Mucosa of descending colon (tissue), 3 donors: ENCODE measurements around the gene MBNL1. TPM values are rescaled to one million over a fixed set of nuclear protein-coding genes. Genes with fewer than 3 reads are reported as not detected.
A peak's percentile ranks its signal among the peaks of the same experiment; 100 is the strongest.

Experiments used
- ATAC-seq: fragments of 200-7000 bp; cut with Tn5 transposase; one replicate; pipeline ENCODE4 v1.9.1; 2020; ENCODE audit warnings: mild to moderate bottlenecking, moderate library complexity
- DNase-seq, 3 donors: peaks; one replicate each; pipeline ENCODE4 v3.0.0-alpha.2; 2020
- H3K36me3 ChIP-seq: fragments of 200-600 bp; one replicate; pipeline ENCODE4 v1.8.0; 2021; ENCODE audit warnings: low read depth, mild to moderate bottlenecking
- H3K4me1 ChIP-seq: fragments of 200-600 bp; one replicate; pipeline ENCODE4 v1.8.0; 2021; ENCODE audit warnings: low read depth, mild to moderate bottlenecking
- H3K4me3 ChIP-seq: fragments of 200-600 bp; one replicate; pipeline ENCODE4 v1.8.0; 2021; ENCODE audit warnings: mild to moderate bottlenecking
- H3K9me3 ChIP-seq: fragments of 200-600 bp; one replicate; pipeline ENCODE4 v1.8.0; 2021; ENCODE audit warnings: mild to moderate bottlenecking
- CTCF ChIP-seq: fragments of 200-600 bp; IDR thresholded peaks from one replicate; pipeline ENCODE4 v1.8.0; 2022; ENCODE audit warnings: antibody characterized with exemption, mild to moderate bottlenecking
- intact Hi-C, 2 donors: fragments of 100-400 bp; cut with DNase I in 1 of 2; cut with micrococcal nuclease in 1 of 2; formaldehyde crosslinking; loops; one replicate each; pipeline versions ENCODE4 v1.11.0 to v1.11.1; 2022; cut with DNase I, micrococcal nuclease
- total RNA-seq, 3 donors: library from RNA; stranded (reverse); fragmentation: NEBNext Ultra II Directional in 2 of 3; extraction: Animal tissue kit (Norgen Biotek cat#: 25700) in 2 of 3; gene quantifications; one replicate each; pipeline versions ENCODE4 v1.2.1 to v1.2.4, GENCODE V29; 2021 to 2023
- donor health status: DM: no; HTN: no; CAD: no; lungs with moderate emphysema.
- donor health status: DM: no; HTN: no; CAD: no.
- donor health status: DM: no; HTN: yes; CAD: no.

MBNL1 gene
- total RNA-seq, 3 donors from 2014 or later, result 184 to 381 (median 215) TPM

- intact Hi-C loops, result no loop called here
- no peak for ATAC-seq
These were observed 8.5 kb downstream of the MBNL1 start for GRCh38 chr3:152277198-152277597.

GRCh38 chr3:152278756-152279427, 10.2 kb downstream of the MBNL1 start:
- Histone ChIP-seq H3K4me3 (no peak overlapping the region), H3K36me3 (no peaks in the 10 kb centered on the region), H3K4me1 (peaks cover 29% of the 10 kb centered on the region), H3K9me3 (no peaks in the 10 kb centered on the region)
- ATAC-seq (no peak), DNase-seq (no peak)
- intact Hi-C loops, result no loop called here
- no peak for TF ChIP-seq CTCF

More at GRCh38 chr3:152277198-152277597, 8.5 kb downstream of the MBNL1 start:
- no peaks in the 10 kb centered on the region for H3K36me3 ChIP-seq
- no peaks in the 10 kb centered on the region for H3K9me3 ChIP-seq
- peaks cover 30% of the 10 kb centered on the region for H3K4me1 ChIP-seq
- no peak for DNase-seq
- no peak for TF ChIP-seq CTCF
- no peak overlapping the region for H3K4me3 ChIP-seq

- Histone ChIP-seq H3K36me3 (no peaks in the 10 kb centered on the region), H3K9me3 (no peaks in the 10 kb centered on the region), H3K4me3 (no peak overlapping the region), H3K4me1 (peaks cover 33% of the 10 kb centered on the region)
- TF ChIP-seq CTCF, result no peak
- intact Hi-C loops, result no loop called here
- ATAC-seq (no peak), DNase-seq (no peak)
These were observed 10.8 kb downstream of the MBNL1 start for GRCh38 chr3:152279479-152279878.

GRCh38 chr3:152280539-152280938, 11.8 kb downstream of the MBNL1 start:
- Histone ChIP-seq H3K9me3 (no peaks in the 10 kb centered on the region), H3K36me3 (no peaks in the 10 kb centered on the region), H3K4me3 (no peak overlapping the region), H3K4me1 (peaks cover 29% of the 10 kb centered on the region)
- ATAC-seq (no peak), DNase-seq (no peak)
- TF ChIP-seq CTCF, result no peak
- intact Hi-C loops, result no loop called here

GRCh38 chr3:152281133-152281713, 12.5 kb downstream of the MBNL1 start:
- no peak for TF ChIP-seq CTCF
- Histone ChIP-seq H3K4me3 (no peak overlapping the region), H3K36me3 (no peaks in the 10 kb centered on the region), H3K4me1 (peaks cover 29% of the 10 kb centered on the region), H3K9me3 (no peaks in the 10 kb centered on the region)
- intact Hi-C loops, result no loop called here
- no peak for DNase-seq
- peak; percentile 9 for ATAC-seq
